ENCODE results near the gene EGFL8.

GRCh38 chr6:32216285-32216684 lies 51.9 kb downstream of the EGFL8 start:
- TF ChIP-seq CTCF (conservative IDR thresholded peaks at IDR 0.05; ENCODE audit: low read length) (no peak), EZH2phosphoT487 (IDR thresholded peaks at IDR 0.05; ENCODE audit: borderline replicate concordance) (no peak)

Data from Loucy (cell line).